AG10803 (cell line): Measurements from ENCODE around the gene SPO11.

Source experiments
- DNase-seq: peaks from one replicate; pipeline ENCODE4 v3.0.0; 2010; ENCODE audit warnings: low read depth
- H3K4me3 ChIP-seq: 2 replicates; pipeline ENCODE4 v1.5.1; 2011; ENCODE audit warnings: mild to moderate bottlenecking, low read length, control low read depth
- TF ChIP-seq, protein P1 (sequence below): conservative IDR thresholded peaks from 2 replicates; pipeline ENCODE4 v1.5.1; 2011; ENCODE audit warnings: mild to moderate bottlenecking, low read length, control low read depth, inconsistent platforms

Gene SPO11

DNA sequence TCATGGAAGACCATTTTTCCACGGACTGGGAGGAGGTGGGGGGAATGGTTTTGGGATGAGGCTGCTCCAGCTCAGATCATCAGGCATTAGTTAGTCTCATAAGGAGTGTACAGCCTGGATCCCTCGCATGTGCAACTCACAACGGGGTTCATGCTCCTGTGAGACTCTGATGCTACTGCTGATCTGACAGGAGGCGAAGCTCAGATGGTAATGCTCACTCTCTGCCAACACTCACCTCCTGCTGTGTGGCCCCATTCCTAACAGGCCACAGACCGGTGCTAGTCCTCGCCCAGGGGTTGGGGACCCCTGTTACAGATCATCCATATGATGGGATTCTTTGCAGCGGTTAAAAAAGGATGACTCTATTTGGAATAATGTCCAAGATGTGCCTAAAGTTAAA lies 35.6 kb upstream of the SPO11 start:
- TF ChIP-seq, protein P1, sequence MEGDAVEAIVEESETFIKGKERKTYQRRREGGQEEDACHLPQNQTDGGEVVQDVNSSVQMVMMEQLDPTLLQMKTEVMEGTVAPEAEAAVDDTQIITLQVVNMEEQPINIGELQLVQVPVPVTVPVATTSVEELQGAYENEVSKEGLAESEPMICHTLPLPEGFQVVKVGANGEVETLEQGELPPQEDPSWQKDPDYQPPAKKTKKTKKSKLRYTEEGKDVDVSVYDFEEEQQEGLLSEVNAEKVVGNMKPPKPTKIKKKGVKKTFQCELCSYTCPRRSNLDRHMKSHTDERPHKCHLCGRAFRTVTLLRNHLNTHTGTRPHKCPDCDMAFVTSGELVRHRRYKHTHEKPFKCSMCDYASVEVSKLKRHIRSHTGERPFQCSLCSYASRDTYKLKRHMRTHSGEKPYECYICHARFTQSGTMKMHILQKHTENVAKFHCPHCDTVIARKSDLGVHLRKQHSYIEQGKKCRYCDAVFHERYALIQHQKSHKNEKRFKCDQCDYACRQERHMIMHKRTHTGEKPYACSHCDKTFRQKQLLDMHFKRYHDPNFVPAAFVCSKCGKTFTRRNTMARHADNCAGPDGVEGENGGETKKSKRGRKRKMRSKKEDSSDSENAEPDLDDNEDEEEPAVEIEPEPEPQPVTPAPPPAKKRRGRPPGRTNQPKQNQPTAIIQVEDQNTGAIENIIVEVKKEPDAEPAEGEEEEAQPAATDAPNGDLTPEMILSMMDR = no peak
- no peak for DNase-seq
- no peak overlapping the region for H3K4me3 ChIP-seq

DNA sequence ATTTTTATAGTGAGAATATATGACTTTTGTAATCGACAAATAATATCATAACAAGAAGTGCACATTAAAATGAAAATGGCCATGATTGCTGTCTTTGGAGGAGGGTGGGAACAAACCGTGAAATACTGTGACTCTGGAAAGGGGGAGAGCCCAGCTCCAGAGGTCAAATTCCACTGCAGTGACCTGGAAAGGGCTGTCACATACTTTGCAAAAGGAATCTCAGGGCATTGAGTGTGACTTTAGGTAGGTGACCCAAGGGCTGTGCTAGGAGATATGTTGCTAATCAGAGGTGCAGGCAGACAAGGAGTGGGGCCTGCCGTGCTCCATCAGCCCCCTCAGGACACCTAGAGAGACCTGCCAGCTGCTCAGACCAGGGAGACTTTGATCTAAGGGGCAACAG lies 35.1 kb upstream of the SPO11 start:
- no peak for DNase-seq
- no peak overlapping the region for H3K4me3 ChIP-seq
- TF ChIP-seq, protein P1 = no peak

DNA sequence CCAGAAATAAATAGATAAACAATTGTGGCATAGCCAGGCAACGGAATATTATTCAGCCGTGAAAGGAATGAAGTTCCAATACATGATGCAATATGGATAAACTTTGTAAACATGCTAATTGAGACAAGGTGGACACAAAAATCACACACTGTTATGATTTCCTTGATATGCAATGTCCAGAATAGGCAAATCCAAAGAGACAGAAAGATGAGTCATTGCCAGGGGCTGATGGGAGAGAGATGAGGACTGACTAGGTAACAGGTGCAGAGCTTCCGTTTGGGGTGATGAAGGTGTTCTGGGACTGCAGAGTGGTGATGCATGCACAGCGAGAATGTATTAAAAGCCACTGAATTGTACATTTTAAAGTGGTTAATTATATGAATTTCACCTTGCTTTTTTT lies 31.1 kb upstream of the SPO11 start:
- TF ChIP-seq, protein P1 = no peak
- H3K4me3 ChIP-seq = no peak overlapping the region
- DNase-seq = no peak

DNA sequence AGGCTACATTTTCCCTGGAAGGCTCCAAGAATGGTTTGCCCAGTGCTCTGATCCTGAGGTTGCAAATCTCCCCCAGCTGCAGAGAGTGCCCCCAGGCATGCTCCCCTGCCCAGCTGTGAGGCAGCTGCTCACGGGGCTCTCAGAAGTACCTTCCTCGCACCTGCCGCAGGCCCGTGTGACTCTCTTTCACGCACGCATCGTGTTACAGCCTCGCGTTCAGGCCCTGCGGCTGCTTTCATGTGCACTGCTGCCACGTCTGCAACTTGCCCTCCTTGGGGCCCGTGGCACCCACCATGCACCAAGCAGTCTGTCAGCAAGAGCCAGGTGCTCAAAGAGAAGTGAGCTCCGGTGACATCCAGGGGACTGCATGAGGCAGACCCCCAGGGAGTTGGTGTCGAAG lies 28.6 kb upstream of the SPO11 start:
- TF ChIP-seq, protein P1 = no peak
- no peak overlapping the region for H3K4me3 ChIP-seq
- no peak for DNase-seq

DNA sequence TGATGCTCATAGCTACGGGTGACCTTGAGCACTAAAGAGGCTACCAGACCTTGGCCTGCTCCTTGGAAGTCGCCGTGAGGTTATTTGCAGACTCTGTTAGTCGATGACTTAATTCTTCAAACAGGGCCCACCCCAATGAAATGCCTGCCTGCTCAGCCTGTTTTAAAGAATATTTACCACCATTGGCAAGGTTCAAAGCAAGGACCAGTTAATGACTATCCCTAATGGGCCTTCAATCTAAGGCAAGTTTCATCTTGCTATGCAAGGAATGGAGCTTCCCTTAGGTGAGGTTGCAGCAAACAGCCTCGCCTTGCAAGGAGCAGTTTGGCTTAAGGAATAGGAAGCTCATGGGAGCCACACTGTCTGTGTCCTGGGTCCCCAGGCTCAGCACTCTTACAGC lies 22.9 kb upstream of the SPO11 start:
- DNase-seq = no peak
- no peak overlapping the region for H3K4me3 ChIP-seq

DNA sequence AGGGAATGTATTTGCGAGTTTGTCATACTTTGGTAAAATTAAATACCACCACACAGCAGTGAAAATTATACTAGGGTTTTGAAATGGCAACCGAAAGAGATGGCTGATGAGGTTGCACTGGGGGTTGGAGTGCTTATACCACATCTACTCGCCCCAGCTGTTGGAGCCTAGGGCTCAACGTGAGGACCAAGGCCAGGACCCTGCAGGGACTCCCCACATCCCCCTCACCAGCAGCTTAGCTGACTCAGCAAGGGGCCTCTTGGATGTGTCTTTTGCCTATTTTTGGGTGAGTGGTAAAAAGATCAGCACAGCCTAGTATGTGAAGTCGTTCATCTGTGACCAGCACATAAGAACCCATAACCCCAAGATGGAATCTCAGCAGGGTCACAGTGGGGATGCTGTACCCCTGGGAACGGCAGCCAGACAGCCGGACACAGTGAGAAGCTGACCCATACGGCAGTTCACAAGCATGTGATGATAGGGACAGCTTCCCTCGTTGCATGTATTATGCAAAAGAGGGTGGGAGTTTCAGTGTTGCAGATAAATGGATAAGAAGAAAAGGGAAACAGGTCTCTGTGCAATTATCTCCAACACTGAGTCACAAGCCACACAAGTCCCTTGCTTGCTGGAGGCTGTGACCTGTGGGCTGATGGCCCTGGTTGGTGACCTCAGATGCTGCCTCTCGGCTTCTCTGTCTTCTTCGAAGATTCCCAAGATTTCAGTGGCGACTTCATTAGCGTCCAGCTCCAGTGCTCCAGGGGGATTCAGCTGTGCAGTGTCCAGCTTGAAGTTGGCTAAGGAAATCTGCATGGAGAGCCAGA lies 20.9 kb upstream of the SPO11 start:
- DNase-seq = no peak
- TF ChIP-seq, protein P1 = no peak

More for the DNA sequence above, 22.9 kb upstream of the SPO11 start:
- TF ChIP-seq, protein P1 = no peak

DNA sequence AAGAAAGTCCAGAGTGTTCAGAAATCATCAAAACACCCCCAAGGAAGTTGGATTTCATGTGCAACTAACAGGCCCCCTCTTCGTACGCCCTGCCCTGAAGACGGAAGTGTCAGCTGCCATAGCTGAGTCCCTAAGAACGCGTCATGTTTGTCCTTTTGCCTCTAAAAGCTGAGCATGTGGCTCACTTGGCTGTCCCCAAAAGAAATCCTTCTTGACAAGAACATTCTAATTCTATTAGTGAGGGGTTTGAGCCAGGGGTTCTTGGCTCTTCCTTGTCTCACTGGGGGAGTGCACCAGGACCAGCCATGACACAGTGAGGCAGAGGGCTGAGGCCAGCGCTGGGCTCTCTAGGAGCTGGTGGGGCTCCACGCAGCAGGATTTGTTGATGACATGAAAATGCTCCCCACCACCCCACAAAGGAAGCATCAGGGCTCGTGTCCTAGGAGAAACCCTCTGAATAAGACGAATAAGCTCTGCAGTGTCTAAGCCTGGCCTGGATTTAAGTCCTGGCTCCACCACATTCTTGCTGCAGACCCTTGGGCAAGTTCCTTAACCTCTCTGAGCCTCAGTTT lies 20.0 kb upstream of the SPO11 start:
- DNase-seq = no peak
- TF ChIP-seq, protein P1 = no peak

More for the DNA sequence above, 20.9 kb upstream of the SPO11 start:
- H3K4me3 ChIP-seq = no peak overlapping the region

More for the DNA sequence above, 20.0 kb upstream of the SPO11 start:
- no peak overlapping the region for H3K4me3 ChIP-seq
